ENCODE measurements around the gene ZCCHC8.

Gene ZCCHC8

GRCh38 chr12:122528582-122528981 lies 27.9 kb upstream of the ZCCHC8 start:
- Histone ChIP-seq H3K9me3 (ENCODE audit: control insufficient read depth, low read length) (no peaks in the 10 kb centered on the region), H3K36me3 (ENCODE audit: control insufficient read depth in 1 of 2, insufficient read depth in 2 of 2, low read depth in 1 of 2, low read length in 2 of 2) (peaks cover 4 to 22% of the 10 kb centered on the region in 2 experiments), H2BK12ac (ENCODE audit: low read length in 2 of 2) (no peak overlapping the region), H4K8ac (ENCODE audit: low read length) (no peak overlapping the region), H2AK5ac (ENCODE audit: low read length, severe bottlenecking) (no peak overlapping the region), H3K4me2 (ENCODE audit: low read length, poor library complexity, severe bottlenecking) (no peak overlapping the region), H4K91ac (ENCODE audit: low read length) (no peak overlapping the region), H3K27me3 (ENCODE audit: control insufficient read depth in 1 of 2, insufficient read depth in 1 of 2, low read length in 2 of 2) (no peaks in the 10 kb centered on the region), H3K14ac (ENCODE audit: low read length in 2 of 2) (no peak overlapping the region), H3K4ac (ENCODE audit: low read depth in 1 of 2, low read length in 2 of 2) (no peak overlapping the region), H2BK15ac (ENCODE audit: low read depth, poor library complexity, severe bottlenecking) (no peak overlapping the region), H3K18ac (ENCODE audit: low read depth in 1 of 2, low read length in 2 of 2) (no peak overlapping the region), H2AFZ (ENCODE audit: low read depth, low read length) (no peak overlapping the region), H3K27ac (ENCODE audit: low read length, poor library complexity, severe bottlenecking) (no peak overlapping the region), H3K4me3 (ENCODE audit: insufficient read depth in 1 of 2, low read depth in 1 of 2, low read length in 2 of 2) (peak overlapping the region in 1 of 2 experiments; percentile 95), H2BK5ac (ENCODE audit: low read depth, low read length, poor library complexity, severe bottlenecking) (no peak overlapping the region), H3K9ac (ENCODE audit: low read length) (peak overlapping the region; percentile 100), H2BK120ac (ENCODE audit: low read depth, low read length) (no peak overlapping the region), H3K23ac (ENCODE audit: low read length in 2 of 2) (no peak overlapping the region), H3K79me1 (replicated peaks; ENCODE audit: low read length, poor library complexity, severe bottlenecking) (peaks cover 11% of the 10 kb centered on the region), H3K4me1 (ENCODE audit: control insufficient read depth, insufficient read depth, low read depth, low read length) (no peaks in the 10 kb centered on the region)
- WGBS, result 99% methylated on average over 7 of the region's 7 CpGs
- DNase-seq, result no peak

DNA sequence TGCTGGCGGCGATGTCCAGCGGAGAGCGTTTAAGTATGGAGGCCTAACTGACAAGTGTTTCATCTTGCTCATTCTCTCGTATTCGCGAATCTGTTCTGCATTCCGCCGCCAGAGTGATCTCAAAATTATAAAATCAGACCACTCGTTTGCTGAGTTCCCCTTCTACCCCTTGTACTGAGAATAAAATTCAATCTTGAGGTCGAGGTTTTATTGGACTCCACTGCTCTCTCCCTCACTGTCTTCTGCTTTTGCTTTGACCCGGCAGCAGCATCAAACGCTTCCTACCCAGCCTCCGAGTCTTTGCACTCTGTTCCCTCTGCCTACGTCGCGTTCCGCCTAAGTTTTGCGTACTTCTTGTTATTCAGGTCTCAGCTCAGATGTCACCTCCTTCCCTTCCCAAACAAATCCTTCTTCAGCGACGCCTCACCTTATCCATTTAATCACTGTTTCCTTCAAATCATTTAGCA lies 26.8 kb upstream of the ZCCHC8 start:
- H3K23ac ChIP-seq (ENCODE audit: low read length in 2 of 2), result peak overlapping the region in 1 of 2 experiments; percentile 48
- H3K4ac ChIP-seq (ENCODE audit: low read depth in 1 of 2, low read length in 2 of 2), result peak overlapping the region in 1 of 2 experiments; percentile 68
- H3K27me3 ChIP-seq (ENCODE audit: control insufficient read depth in 1 of 2, insufficient read depth in 1 of 2, low read length in 2 of 2), result no peaks in the 10 kb centered on the region
- no peak overlapping the region for H2BK12ac ChIP-seq (ENCODE audit: low read length in 2 of 2)
- no peak overlapping the region for H2BK5ac ChIP-seq (ENCODE audit: low read depth, low read length, poor library complexity, severe bottlenecking)
- WGBS, result under 1% methylated on average over 19 of the region's 21 CpGs
- H4K91ac ChIP-seq (ENCODE audit: low read length), result no peak overlapping the region
- peak overlapping the region; percentile 78 to 95 for H3K4me3 ChIP-seq (ENCODE audit: insufficient read depth in 1 of 2, low read depth in 1 of 2, low read length in 2 of 2)
- H2BK120ac ChIP-seq (ENCODE audit: low read depth, low read length), result no peak overlapping the region
- H3K4me1 ChIP-seq (ENCODE audit: control insufficient read depth, insufficient read depth, low read depth, low read length), result peaks cover 3% of the 10 kb centered on the region
- peak overlapping the region; percentile 97 for H3K4me2 ChIP-seq (ENCODE audit: low read length, poor library complexity, severe bottlenecking)
- H3K14ac ChIP-seq (ENCODE audit: low read length in 2 of 2), result peak overlapping the region in 1 of 2 experiments; percentile 27
- peaks cover 3 to 29% of the 10 kb centered on the region in 2 experiments for H3K36me3 ChIP-seq (ENCODE audit: control insufficient read depth in 1 of 2, insufficient read depth in 2 of 2, low read depth in 1 of 2, low read length in 2 of 2)
- peak overlapping the region; percentile 100 for H3K9ac ChIP-seq (ENCODE audit: low read length)
- H3K18ac ChIP-seq (ENCODE audit: low read depth in 1 of 2, low read length in 2 of 2), result peak overlapping the region in 1 of 2 experiments; percentile 85
- no peaks in the 10 kb centered on the region for H3K9me3 ChIP-seq (ENCODE audit: control insufficient read depth, low read length)
- DNase-seq, result no peak
- peak overlapping the region; percentile 89 for H2AFZ ChIP-seq (ENCODE audit: low read depth, low read length)
- H3K79me1 ChIP-seq (replicated peaks; ENCODE audit: low read length, poor library complexity, severe bottlenecking), result peaks cover 6% of the 10 kb centered on the region
- no peak overlapping the region for H4K8ac ChIP-seq (ENCODE audit: low read length)
- H2AK5ac ChIP-seq (ENCODE audit: low read length, severe bottlenecking), result no peak overlapping the region
- H3K27ac ChIP-seq (ENCODE audit: low read length, poor library complexity, severe bottlenecking), result peak overlapping the region; percentile 49
- H2BK15ac ChIP-seq (ENCODE audit: low read depth, poor library complexity, severe bottlenecking), result no peak overlapping the region

- Histone ChIP-seq H3K9me3 (ENCODE audit: control insufficient read depth, low read length) (no peaks in the 10 kb centered on the region), H3K4me3 (ENCODE audit: insufficient read depth in 1 of 2, low read depth in 1 of 2, low read length in 2 of 2) (peak within 1 kb of the TSS; percentile 78 to 95), H2AK5ac (ENCODE audit: low read length, severe bottlenecking) (peak within 1 kb of the TSS; percentile 96), H2AFZ (ENCODE audit: low read depth, low read length) (peak within 1 kb of the TSS; percentile 89), H3K27me3 (ENCODE audit: control insufficient read depth in 1 of 2, insufficient read depth in 1 of 2, low read length in 2 of 2) (no peaks in the 10 kb centered on the region), H2BK5ac (ENCODE audit: low read depth, low read length, poor library complexity, severe bottlenecking) (peak within 1 kb of the TSS; percentile 99), H3K18ac (ENCODE audit: low read depth in 1 of 2, low read length in 2 of 2) (peak within 1 kb of the TSS; percentile 85 to 98), H3K23ac (ENCODE audit: low read length in 2 of 2) (peak within 1 kb of the TSS in 1 of 2 experiments; percentile 48), H3K14ac (ENCODE audit: low read length in 2 of 2) (peak within 1 kb of the TSS in 1 of 2 experiments; percentile 60), H2BK15ac (ENCODE audit: low read depth, poor library complexity, severe bottlenecking) (peak within 1 kb of the TSS; percentile 92), H2BK120ac (ENCODE audit: low read depth, low read length) (peak within 1 kb of the TSS; percentile 83), H3K4me2 (ENCODE audit: low read length, poor library complexity, severe bottlenecking) (peak within 1 kb of the TSS; percentile 97), H3K27ac (ENCODE audit: low read length, poor library complexity, severe bottlenecking) (peak within 1 kb of the TSS; percentile 100), H3K36me3 (ENCODE audit: control insufficient read depth in 1 of 2, insufficient read depth in 2 of 2, low read depth in 1 of 2, low read length in 2 of 2) (peaks cover 4 to 35% of the 10 kb centered on the region in 2 experiments), H3K4me1 (ENCODE audit: control insufficient read depth, insufficient read depth, low read depth, low read length) (peaks cover 3% of the 10 kb centered on the region), H3K9ac (ENCODE audit: low read length) (peak within 1 kb of the TSS; percentile 100), H2BK12ac (ENCODE audit: low read length in 2 of 2) (no peak within 1 kb of the TSS), H4K8ac (ENCODE audit: low read length) (peak within 1 kb of the TSS; percentile 97), H3K4ac (ENCODE audit: low read depth in 1 of 2, low read length in 2 of 2) (peak within 1 kb of the TSS; percentile 91 to 93), H4K91ac (ENCODE audit: low read length) (peak within 1 kb of the TSS; percentile 96), H3K79me1 (replicated peaks; ENCODE audit: low read length, poor library complexity, severe bottlenecking) (peaks cover 6% of the 10 kb centered on the region)
- WGBS, result under 1% methylated on average over 51 of the region's 51 CpGs
- DNase-seq, result peak; percentile 100
Measured at GRCh38 chr12:122526683-122527477, 26.1 kb upstream of the ZCCHC8 start, which contains the start of the genes KNTC1 and RSRC2. TSS of gene KNTC1 (plus strand) at chr12:122527249. CDS start at chr12:122530064, 2,815 bp downstream. TSS of gene RSRC2 (minus strand) at chr12:122526936. CDS start at chr12:122526853, 83 bp downstream.
